Suppressor macrophage treated with lipopolysaccharide for 1 hour (primary cell): Measurements from ENCODE around the gene CDA.
A peak's percentile ranks its signal among the peaks of the same experiment; 100 is the strongest.

Experiments used
- DNase-seq, 3 donors: peaks; one replicate each; pipeline ENCODE4 v3.0.0-alpha.2; 2020 to 2022

CDA gene

GRCh38 chr1:20658166-20658915 lies 69.4 kb downstream of the CDA start:
- no peak for DNase-seq

- peak in 1 of 3 donors; percentile 18 for DNase-seq
Observed at GRCh38 chr1:20660363-20660762, 71.5 kb downstream of the CDA start.

GRCh38 chr1:20660847-20661206 lies 71.9 kb downstream of the CDA start:
- peak; percentile 45 to 61 (median 51) for DNase-seq

GRCh38 chr1:20661207-20662109 lies 72.6 kb downstream of the CDA start, which contains the start of gene DDOST:
DDOST (minus strand) TSS chr1:20661369; CDS start chr1:20661350, 19 bp downstream.
- peak; percentile 97 to 98 (median 97) for DNase-seq

- DNase-seq: no peak
Observed at GRCh38 chr1:20662110-20662475, 73.2 kb downstream of the CDA start.

GRCh38 chr1:20663365-20663764 lies 74.5 kb downstream of the CDA start:
- no peak for DNase-seq

GRCh38 chr1:20663969-20664715 lies 75.2 kb downstream of the CDA start:
- DNase-seq: no peak

GRCh38 chr1:20665726-20666125 lies 76.8 kb downstream of the CDA start:
- peak; percentile 44 to 55 (median 52) for DNase-seq

GRCh38 chr1:20666146-20666545 lies 77.2 kb downstream of the CDA start:
- no peak for DNase-seq

- peak in 1 of 3 donors; percentile 23 for DNase-seq
Observed at GRCh38 chr1:20666804-20667203, 77.9 kb downstream of the CDA start.
